WTC11 (cell line): ENCODE data around the gene MLF2. TPM values are rescaled to one million over a fixed set of nuclear protein-coding genes. Genes with fewer than 3 reads are reported as not detected.

Experiments
- ATAC-seq: fragments of 200-7000 bp; cut with Tn5 transposase; 2 replicates; pipeline ENCODE4 v1.10.0; 2021; ENCODE audit warnings: mild to moderate bottlenecking, moderate library complexity
- CTCF ChIA-PET: fragments of 300-600 bp; sonication (Branson Sonifier 250); formaldehyde crosslinking; loops from one replicate; lab custom pipeline; 2021; ENCODE audit warnings: antibody characterized with exemption; lab: Charles Lee
- POLR2A ChIA-PET: fragments of 350-600 bp; sonication (Branson Sonifier 250); formaldehyde crosslinking; loops from one replicate; lab custom pipeline; 2021; ENCODE audit warnings: antibody characterized with exemption; lab: Charles Lee
- DNase-seq: peaks from one replicate; pipeline ENCODE4 v3.0.0; 2021; ENCODE audit warnings: low spot score
- H3K27ac Mint-ChIP-seq: 2 replicates; pipeline ENCODE4 v1.8.0; 2021; ENCODE audit warnings: mixed read lengths
- H3K27me3 Mint-ChIP-seq: 2 replicates; pipeline ENCODE4 v1.8.0; 2021; ENCODE audit warnings: low read depth, mild to moderate bottlenecking, moderate library complexity, mixed read lengths
- H3K36me3 Mint-ChIP-seq: 2 replicates; pipeline ENCODE4 v1.8.0; 2021; ENCODE audit warnings: mixed read lengths
- H3K4me1 Mint-ChIP-seq: 2 replicates; pipeline ENCODE4 v1.8.0; 2022; ENCODE audit warnings: mixed read lengths
- H3K4me3 Mint-ChIP-seq: 2 replicates; pipeline ENCODE4 v1.8.0; 2021; ENCODE audit warnings: mild to moderate bottlenecking, moderate library complexity, mixed read lengths
- H3K9me3 Mint-ChIP-seq: 2 replicates; pipeline ENCODE4 v1.8.0; 2021; ENCODE audit warnings: mixed read lengths
- ESRRA ChIP-seq: sonication (generic); formaldehyde crosslinking; IDR thresholded peaks from 2 replicates; pipeline ENCODE4 v1.8.1; 2022; ENCODE audit warnings: mild to moderate bottlenecking, missing genetic modification reagents, borderline replicate concordance
- FOXJ3 ChIP-seq: sonication (generic); formaldehyde crosslinking; IDR thresholded peaks from 2 replicates; pipeline ENCODE4 v1.9.0; 2021; ENCODE audit warnings: missing genetic modification reagents, mild to moderate bottlenecking, borderline replicate concordance
- GRHL2 ChIP-seq: fragments of 250-450 bp; sonication (Bioruptor Pico); IDR thresholded peaks from 2 replicates; pipeline ENCODE4 v1.8.0; 2022; ENCODE audit warnings: mild to moderate bottlenecking, moderate library complexity; ENCODE audit not compliant: insufficient replicate concordance, severe bottlenecking
- HMGA2 ChIP-seq: fragments of 250-450 bp; sonication (Bioruptor Pico); IDR thresholded peaks from 2 replicates; pipeline ENCODE4 v1.4.0; 2021; ENCODE audit warnings: mild to moderate bottlenecking, moderate library complexity
- OVOL2 ChIP-seq: fragments of 250-450 bp; sonication (Bioruptor Pico); IDR thresholded peaks from 2 replicates; pipeline ENCODE4 v1.9.0; 2021; ENCODE audit warnings: mild to moderate bottlenecking, borderline replicate concordance
- PRRX2 ChIP-seq: fragments of 250-450 bp; sonication (Bioruptor Pico); IDR thresholded peaks from 2 replicates; pipeline ENCODE4 v1.8.0; 2021; ENCODE audit warnings: mild to moderate bottlenecking
- RORB ChIP-seq: fragments of 250-450 bp; sonication (Bioruptor Pico); IDR thresholded peaks from 2 replicates; pipeline ENCODE4 v1.9.0; 2021; ENCODE audit warnings: mild to moderate bottlenecking
- ZNF121 ChIP-seq: sonication (generic); formaldehyde crosslinking; IDR thresholded peaks from 2 replicates; pipeline ENCODE4 v1.8.0; 2023; ENCODE audit warnings: missing genetic modification reagents
- ZNF138 ChIP-seq: sonication (generic); formaldehyde crosslinking; conservative IDR thresholded peaks from 2 replicates; pipeline ENCODE4 v1.8.1; 2022; ENCODE audit warnings: mild to moderate bottlenecking, moderate library complexity, missing genetic modification reagents
- ZNF317 ChIP-seq: sonication (generic); formaldehyde crosslinking; IDR thresholded peaks from 2 replicates; pipeline ENCODE4 v1.8.1; 2023; ENCODE audit warnings: low read depth, mild to moderate bottlenecking, moderate library complexity, missing genetic modification reagents, borderline replicate concordance
- total RNA-seq: library from RNA; stranded (reverse); gene quantifications from 3 replicates; pipeline ENCODE4 v1.2.3, GENCODE V29; 2021
- TF ChIP-seq, protein P1 (sequence below): fragments of 250-450 bp; sonication (Bioruptor Pico); IDR thresholded peaks from 2 replicates; pipeline ENCODE4 v1.9.0; 2021; ENCODE audit warnings: moderate library complexity, mild to moderate bottlenecking, inconsistent platforms, borderline replicate concordance
- TF ChIP-seq, protein P2 (sequence below): sonication (generic); formaldehyde crosslinking; IDR thresholded peaks from 2 replicates; pipeline ENCODE4 v1.8.0; 2022; ENCODE audit warnings: mild to moderate bottlenecking, missing genetic modification reagents
- TF ChIP-seq, protein P3 (sequence below): fragments of 250-450 bp; sonication (Bioruptor Pico); IDR thresholded peaks from 2 replicates; pipeline ENCODE4 v1.9.0; 2021; ENCODE audit warnings: mild to moderate bottlenecking
- TF ChIP-seq, protein P4 (sequence below): sonication (generic); formaldehyde crosslinking; IDR thresholded peaks from 2 replicates; pipeline ENCODE4 v1.8.1; 2023; ENCODE audit warnings: mild to moderate bottlenecking, missing genetic modification reagents, borderline replicate concordance
- TF ChIP-seq, protein P5 (sequence below): sonication (generic); formaldehyde crosslinking; IDR thresholded peaks from 2 replicates; pipeline ENCODE4 v1.8.0; 2022; ENCODE audit warnings: missing genetic modification reagents
- TF ChIP-seq, protein P6 (sequence below): sonication (generic); formaldehyde crosslinking; IDR thresholded peaks from 2 replicates; pipeline ENCODE4 v1.8.1; 2022; ENCODE audit warnings: mild to moderate bottlenecking, missing genetic modification reagents, moderate library complexity, borderline replicate concordance
- TF ChIP-seq, protein P7 (sequence below): sonication (generic); formaldehyde crosslinking; IDR thresholded peaks from 2 replicates; pipeline ENCODE4 v1.8.1; 2022; ENCODE audit warnings: missing genetic modification reagents, borderline replicate concordance
- TF ChIP-seq, protein P8 (sequence below): fragments of 250-450 bp; sonication (Bioruptor Pico); IDR thresholded peaks from 2 replicates; pipeline ENCODE4 v1.8.0; 2021; ENCODE audit warnings: mild to moderate bottlenecking
- TF ChIP-seq, protein P9 (sequence below): sonication (generic); formaldehyde crosslinking; IDR thresholded peaks from 2 replicates; pipeline ENCODE4 v1.8.0; 2023; ENCODE audit warnings: mild to moderate bottlenecking, missing genetic modification reagents

Gene MLF2
- total RNA-seq, 1 experiment from 2014 or later, result 236 TPM

DNA sequence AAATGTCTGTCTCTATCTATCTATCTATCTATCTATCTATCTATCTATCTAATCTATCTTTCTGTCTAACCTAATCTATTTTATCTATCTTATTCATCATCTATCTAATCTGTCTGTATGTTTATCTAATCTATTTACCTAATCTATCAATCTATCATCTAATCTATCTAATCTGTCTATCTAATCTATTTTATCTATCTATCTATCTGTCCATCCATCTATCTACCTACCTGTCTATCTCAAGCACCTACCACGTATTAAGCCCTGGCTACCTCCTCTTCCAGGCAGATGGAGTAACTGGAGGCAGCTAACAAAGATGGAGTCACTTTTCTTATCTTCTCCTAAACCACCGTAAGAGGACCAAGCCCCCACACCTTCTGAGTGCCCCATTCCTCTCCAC lies 42.1 kb upstream of the MLF2 start:
- peaks cover 27% of the 10 kb centered on the region for H3K27me3 Mint-ChIP-seq
- H3K36me3 Mint-ChIP-seq, result no peaks in the 10 kb centered on the region
- POLR2A ChIA-PET, result interaction anchor here (1.2 kb wide), 1 partner anchor 24 kb away, joined by 4 read pairs; no protein-coding TSS in a partner anchor
- TF ChIP-seq, protein P1, sequence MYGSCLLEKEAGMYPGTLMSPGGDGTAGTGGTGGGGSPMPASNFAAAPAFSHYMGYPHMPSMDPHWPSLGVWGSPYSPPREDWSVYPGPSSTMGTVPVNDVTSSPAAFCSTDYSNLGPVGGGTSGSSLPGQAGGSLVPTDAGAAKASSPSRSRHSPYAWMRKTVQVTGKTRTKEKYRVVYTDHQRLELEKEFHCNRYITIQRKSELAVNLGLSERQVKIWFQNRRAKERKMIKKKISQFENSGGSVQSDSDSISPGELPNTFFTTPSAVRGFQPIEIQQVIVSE (CRISPR knock-in tag), result no peak
- TF ChIP-seq ESRRA (CRISPR knock-in tag) (no peak), ZNF138 (CRISPR knock-in tag) (no peak), PRRX2 (no peak), GRHL2 (CRISPR knock-in tag) (no peak), HMGA2 (CRISPR knock-in tag) (no peak), ZNF121 (CRISPR knock-in tag) (no peak), RORB (CRISPR knock-in tag) (no peak), FOXJ3 (no peak), ZNF317 (no peak), OVOL2 (CRISPR knock-in tag) (no peak)
- TF ChIP-seq, protein P2, sequence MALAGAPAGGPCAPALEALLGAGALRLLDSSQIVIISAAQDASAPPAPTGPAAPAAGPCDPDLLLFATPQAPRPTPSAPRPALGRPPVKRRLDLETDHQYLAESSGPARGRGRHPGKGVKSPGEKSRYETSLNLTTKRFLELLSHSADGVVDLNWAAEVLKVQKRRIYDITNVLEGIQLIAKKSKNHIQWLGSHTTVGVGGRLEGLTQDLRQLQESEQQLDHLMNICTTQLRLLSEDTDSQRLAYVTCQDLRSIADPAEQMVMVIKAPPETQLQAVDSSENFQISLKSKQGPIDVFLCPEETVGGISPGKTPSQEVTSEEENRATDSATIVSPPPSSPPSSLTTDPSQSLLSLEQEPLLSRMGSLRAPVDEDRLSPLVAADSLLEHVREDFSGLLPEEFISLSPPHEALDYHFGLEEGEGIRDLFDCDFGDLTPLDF (CRISPR knock-in tag), result no peak
- TF ChIP-seq, protein P3, sequence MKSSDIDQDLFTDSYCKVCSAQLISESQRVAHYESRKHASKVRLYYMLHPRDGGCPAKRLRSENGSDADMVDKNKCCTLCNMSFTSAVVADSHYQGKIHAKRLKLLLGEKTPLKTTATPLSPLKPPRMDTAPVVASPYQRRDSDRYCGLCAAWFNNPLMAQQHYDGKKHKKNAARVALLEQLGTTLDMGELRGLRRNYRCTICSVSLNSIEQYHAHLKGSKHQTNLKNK (CRISPR knock-in tag), result no peak
- TF ChIP-seq, protein P4, sequence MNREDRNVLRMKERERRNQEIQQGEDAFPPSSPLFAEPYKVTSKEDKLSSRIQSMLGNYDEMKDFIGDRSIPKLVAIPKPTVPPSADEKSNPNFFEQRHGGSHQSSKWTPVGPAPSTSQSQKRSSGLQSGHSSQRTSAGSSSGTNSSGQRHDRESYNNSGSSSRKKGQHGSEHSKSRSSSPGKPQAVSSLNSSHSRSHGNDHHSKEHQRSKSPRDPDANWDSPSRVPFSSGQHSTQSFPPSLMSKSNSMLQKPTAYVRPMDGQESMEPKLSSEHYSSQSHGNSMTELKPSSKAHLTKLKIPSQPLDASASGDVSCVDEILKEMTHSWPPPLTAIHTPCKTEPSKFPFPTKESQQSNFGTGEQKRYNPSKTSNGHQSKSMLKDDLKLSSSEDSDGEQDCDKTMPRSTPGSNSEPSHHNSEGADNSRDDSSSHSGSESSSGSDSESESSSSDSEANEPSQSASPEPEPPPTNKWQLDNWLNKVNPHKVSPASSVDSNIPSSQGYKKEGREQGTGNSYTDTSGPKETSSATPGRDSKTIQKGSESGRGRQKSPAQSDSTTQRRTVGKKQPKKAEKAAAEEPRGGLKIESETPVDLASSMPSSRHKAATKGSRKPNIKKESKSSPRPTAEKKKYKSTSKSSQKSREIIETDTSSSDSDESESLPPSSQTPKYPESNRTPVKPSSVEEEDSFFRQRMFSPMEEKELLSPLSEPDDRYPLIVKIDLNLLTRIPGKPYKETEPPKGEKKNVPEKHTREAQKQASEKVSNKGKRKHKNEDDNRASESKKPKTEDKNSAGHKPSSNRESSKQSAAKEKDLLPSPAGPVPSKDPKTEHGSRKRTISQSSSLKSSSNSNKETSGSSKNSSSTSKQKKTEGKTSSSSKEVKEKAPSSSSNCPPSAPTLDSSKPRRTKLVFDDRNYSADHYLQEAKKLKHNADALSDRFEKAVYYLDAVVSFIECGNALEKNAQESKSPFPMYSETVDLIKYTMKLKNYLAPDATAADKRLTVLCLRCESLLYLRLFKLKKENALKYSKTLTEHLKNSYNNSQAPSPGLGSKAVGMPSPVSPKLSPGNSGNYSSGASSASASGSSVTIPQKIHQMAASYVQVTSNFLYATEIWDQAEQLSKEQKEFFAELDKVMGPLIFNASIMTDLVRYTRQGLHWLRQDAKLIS (CRISPR knock-in tag), result no peak
- TF ChIP-seq, protein P5, sequence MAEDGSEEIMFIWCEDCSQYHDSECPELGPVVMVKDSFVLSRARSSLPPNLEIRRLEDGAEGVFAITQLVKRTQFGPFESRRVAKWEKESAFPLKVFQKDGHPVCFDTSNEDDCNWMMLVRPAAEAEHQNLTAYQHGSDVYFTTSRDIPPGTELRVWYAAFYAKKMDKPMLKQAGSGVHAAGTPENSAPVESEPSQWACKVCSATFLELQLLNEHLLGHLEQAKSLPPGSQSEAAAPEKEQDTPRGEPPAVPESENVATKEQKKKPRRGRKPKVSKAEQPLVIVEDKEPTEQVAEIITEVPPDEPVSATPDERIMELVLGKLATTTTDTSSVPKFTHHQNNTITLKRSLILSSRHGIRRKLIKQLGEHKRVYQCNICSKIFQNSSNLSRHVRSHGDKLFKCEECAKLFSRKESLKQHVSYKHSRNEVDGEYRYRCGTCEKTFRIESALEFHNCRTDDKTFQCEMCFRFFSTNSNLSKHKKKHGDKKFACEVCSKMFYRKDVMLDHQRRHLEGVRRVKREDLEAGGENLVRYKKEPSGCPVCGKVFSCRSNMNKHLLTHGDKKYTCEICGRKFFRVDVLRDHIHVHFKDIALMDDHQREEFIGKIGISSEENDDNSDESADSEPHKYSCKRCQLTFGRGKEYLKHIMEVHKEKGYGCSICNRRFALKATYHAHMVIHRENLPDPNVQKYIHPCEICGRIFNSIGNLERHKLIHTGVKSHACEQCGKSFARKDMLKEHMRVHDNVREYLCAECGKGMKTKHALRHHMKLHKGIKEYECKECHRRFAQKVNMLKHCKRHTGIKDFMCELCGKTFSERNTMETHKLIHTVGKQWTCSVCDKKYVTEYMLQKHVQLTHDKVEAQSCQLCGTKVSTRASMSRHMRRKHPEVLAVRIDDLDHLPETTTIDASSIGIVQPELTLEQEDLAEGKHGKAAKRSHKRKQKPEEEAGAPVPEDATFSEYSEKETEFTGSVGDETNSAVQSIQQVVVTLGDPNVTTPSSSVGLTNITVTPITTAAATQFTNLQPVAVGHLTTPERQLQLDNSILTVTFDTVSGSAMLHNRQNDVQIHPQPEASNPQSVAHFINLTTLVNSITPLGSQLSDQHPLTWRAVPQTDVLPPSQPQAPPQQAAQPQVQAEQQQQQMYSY, result no peak
- TF ChIP-seq, protein P6, sequence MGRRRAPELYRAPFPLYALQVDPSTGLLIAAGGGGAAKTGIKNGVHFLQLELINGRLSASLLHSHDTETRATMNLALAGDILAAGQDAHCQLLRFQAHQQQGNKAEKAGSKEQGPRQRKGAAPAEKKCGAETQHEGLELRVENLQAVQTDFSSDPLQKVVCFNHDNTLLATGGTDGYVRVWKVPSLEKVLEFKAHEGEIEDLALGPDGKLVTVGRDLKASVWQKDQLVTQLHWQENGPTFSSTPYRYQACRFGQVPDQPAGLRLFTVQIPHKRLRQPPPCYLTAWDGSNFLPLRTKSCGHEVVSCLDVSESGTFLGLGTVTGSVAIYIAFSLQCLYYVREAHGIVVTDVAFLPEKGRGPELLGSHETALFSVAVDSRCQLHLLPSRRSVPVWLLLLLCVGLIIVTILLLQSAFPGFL (CRISPR knock-in tag), result no peak
- TF ChIP-seq, protein P7, sequence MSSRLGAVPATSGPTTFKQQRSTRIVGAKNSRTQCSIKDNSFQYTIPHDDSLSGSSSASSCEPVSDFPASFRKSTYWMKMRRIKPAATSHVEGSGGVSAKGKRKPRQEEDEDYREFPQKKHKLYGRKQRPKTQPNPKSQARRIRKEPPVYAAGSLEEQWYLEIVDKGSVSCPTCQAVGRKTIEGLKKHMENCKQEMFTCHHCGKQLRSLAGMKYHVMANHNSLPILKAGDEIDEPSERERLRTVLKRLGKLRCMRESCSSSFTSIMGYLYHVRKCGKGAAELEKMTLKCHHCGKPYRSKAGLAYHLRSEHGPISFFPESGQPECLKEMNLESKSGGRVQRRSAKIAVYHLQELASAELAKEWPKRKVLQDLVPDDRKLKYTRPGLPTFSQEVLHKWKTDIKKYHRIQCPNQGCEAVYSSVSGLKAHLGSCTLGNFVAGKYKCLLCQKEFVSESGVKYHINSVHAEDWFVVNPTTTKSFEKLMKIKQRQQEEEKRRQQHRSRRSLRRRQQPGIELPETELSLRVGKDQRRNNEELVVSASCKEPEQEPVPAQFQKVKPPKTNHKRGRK (CRISPR knock-in tag), result no peak
- TF ChIP-seq, protein P8, sequence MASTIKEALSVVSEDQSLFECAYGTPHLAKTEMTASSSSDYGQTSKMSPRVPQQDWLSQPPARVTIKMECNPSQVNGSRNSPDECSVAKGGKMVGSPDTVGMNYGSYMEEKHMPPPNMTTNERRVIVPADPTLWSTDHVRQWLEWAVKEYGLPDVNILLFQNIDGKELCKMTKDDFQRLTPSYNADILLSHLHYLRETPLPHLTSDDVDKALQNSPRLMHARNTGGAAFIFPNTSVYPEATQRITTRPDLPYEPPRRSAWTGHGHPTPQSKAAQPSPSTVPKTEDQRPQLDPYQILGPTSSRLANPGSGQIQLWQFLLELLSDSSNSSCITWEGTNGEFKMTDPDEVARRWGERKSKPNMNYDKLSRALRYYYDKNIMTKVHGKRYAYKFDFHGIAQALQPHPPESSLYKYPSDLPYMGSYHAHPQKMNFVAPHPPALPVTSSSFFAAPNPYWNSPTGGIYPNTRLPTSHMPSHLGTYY, result no peak
- TF ChIP-seq, protein P9, sequence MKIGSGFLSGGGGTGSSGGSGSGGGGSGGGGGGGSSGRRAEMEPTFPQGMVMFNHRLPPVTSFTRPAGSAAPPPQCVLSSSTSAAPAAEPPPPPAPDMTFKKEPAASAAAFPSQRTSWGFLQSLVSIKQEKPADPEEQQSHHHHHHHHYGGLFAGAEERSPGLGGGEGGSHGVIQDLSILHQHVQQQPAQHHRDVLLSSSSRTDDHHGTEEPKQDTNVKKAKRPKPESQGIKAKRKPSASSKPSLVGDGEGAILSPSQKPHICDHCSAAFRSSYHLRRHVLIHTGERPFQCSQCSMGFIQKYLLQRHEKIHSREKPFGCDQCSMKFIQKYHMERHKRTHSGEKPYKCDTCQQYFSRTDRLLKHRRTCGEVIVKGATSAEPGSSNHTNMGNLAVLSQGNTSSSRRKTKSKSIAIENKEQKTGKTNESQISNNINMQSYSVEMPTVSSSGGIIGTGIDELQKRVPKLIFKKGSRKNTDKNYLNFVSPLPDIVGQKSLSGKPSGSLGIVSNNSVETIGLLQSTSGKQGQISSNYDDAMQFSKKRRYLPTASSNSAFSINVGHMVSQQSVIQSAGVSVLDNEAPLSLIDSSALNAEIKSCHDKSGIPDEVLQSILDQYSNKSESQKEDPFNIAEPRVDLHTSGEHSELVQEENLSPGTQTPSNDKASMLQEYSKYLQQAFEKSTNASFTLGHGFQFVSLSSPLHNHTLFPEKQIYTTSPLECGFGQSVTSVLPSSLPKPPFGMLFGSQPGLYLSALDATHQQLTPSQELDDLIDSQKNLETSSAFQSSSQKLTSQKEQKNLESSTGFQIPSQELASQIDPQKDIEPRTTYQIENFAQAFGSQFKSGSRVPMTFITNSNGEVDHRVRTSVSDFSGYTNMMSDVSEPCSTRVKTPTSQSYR (CRISPR knock-in tag), result no peak

More for the DNA sequence above, 42.1 kb upstream of the MLF2 start:
- CTCF ChIA-PET, result interaction anchor here (1.6 kb wide), 1 partner anchor 30 kb away, joined by 6 read pairs; no protein-coding TSS in a partner anchor
- no peak overlapping the region for H3K4me3 Mint-ChIP-seq
- H3K27ac Mint-ChIP-seq, result no peak overlapping the region
- H3K4me1 Mint-ChIP-seq, result peaks cover 7% of the 10 kb centered on the region
- ATAC-seq (no peak), DNase-seq (no peak)
- H3K9me3 Mint-ChIP-seq, result no peaks in the 10 kb centered on the region
